SH-SY5Y (cell line): ENCODE results near the gene TAF11L13.

Experiments
- GATA2 ChIP-seq: IDR thresholded peaks from 2 replicates; pipeline ENCODE4 v1.6.1; 2011; ENCODE audit warnings: mild to moderate bottlenecking, low read depth, low read length
- GATA3 ChIP-seq: IDR thresholded peaks from 2 replicates; pipeline ENCODE4 v1.6.1; 2011; ENCODE audit warnings: low read depth, mild to moderate bottlenecking, low read length, moderate library complexity

GRCh38 chr5:17619354-17619753, 12.5 kb upstream of the TAF11L13 start:
- TF ChIP-seq GATA2 (no peak), GATA3 (no peak)
